EL (cell line): Measurements from ENCODE around the gene DDN.
A peak's percentile ranks its signal among the peaks of the same experiment; 100 is the strongest.

Experiments used
- DNase-seq: peaks from one replicate; pipeline ENCODE4 v3.0.0-alpha.2; 2016

DDN gene

GRCh38 chr12:49030714-49031572 lies 31.8 kb upstream of the DDN start:
- no peak for DNase-seq

- DNase-seq = no peak
These were observed 30.9 kb upstream of the DDN start for GRCh38 chr12:49030119-49030518.

GRCh38 chr12:49028666-49029275 lies 29.6 kb upstream of the DDN start:
- DNase-seq = no peak

DNA sequence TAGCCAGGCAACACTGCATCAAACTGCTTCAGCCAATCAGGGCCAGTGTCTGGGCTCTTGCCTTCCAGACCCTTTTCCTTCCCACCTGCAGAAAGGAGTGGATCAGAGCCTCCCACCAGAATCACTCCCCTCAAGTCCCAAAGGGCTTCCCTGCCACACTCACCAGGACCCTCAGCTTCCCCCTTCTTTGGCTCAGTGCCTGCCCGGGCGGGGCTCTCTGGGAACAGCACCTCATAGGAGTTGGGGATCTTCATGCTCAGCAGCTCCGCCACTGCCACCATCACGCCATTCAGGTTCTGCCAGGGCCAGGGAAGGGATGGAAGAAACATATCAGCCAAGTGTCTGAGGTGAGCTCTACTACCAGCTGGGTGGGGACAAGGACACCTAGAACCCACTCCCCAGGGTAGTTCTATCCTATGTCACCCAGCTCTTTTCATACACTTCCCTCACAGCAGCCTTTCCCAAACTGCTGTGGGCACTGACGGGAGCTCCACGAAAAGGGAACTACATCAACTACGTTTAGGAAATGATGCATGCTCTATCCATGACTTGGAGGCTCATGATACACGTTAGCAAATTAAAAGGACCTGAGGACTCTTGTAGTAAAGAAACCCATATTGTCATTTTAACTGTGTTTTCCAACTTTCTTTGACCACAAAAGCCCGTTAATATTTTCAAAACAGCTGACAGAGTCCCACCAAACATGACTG lies 28.8 kb upstream of the DDN start:
- DNase-seq = no peak

DNA sequence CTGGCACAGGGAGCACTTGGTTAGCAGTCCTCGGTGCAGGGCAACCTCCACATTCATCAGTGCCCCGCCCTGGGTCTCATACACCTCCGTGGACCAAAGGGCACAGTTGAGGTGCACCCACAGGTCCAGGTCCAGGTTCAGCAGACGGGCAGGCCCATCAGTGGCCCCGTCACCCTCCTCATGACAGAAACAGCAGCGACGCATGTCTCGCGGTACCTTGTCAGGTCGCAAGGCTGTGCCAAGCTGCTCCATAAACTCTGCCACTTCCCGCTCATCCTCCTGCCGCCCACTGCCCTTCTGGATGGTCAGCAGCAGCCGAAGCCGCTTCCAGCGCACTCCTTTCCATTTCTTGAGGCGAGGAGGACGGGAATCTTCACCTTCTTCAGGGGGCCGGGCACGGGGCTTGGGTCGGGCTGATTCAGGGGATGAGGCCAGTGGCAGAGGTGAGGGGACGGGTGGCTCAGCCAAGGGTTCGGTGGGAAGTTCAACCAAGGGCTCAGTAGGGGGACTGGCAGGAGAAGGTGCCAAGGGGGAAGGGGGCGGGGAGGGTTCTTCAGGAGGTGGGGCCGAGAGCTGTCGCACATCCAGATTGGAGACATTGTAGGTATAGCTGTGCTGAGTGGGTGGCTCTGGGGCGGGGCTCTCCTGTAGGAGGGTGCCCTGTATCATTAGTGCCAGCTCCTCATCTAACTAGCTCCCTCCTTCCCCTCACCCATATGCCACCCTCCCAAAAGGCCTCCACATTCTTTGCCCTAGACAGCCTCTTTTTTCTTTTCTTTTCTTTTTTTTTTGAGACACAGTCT lies 27.7 kb upstream of the DDN start:
- DNase-seq = no peak

- DNase-seq = no peak
These were observed 26.9 kb upstream of the DDN start for GRCh38 chr12:49026101-49026500.

- no peak for DNase-seq
These were observed 26.3 kb upstream of the DDN start for GRCh38 chr12:49025463-49025862.

GRCh38 chr12:49024543-49024942 lies 25.4 kb upstream of the DDN start:
- no peak for DNase-seq

DNA sequence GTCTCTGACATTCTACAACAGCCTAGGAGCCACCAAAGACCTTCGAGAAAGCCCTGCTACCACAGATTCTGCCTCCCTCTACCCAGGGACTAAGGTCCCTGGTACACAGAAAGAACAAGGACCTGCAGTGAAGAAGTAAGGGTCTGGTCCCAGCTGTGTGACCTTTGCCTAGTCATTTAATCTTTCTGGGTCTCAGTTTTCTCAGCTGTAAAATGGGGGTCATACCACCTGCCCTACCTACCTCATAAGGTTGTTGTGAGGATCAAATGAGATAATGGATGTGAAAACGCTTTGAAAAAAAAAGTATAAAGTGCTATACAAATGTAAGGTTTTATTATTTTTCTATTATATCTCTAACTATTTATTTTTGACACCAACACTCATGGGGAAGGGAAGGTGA lies 24.6 kb upstream of the DDN start:
- DNase-seq = no peak

GRCh38 chr12:49022558-49023178 lies 23.5 kb upstream of the DDN start:
- no peak for DNase-seq

DNA sequence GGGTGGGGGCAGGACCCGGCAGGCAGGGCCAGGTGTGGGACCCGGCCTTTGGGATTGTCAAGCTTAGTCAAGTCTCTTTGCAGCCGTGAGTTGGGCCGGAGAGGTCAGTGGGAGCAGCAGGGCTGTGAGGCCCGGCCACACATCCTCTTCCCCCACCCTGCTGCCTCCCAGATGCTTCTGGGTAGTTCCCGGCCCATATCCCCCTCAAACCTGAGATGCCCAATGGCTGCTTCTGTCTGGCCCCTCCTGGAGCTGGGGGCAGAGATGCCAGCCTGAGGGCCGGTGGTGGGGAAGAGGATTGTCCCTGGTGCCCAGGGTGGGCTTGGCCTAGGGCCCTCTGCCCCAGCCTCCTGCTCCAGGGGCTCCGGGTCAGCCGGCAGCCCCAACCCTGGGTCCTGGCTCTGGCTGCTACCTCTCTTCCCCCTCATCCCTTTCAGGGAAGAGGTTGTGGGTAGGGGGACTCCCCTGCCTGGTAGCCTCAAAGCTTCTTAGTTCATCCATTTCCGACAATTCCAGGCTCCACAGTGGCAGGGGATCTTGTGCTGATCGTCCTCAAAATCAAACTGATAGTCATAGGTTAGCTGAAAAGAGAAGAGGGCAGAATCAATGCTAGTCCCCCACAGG lies 22.2 kb upstream of the DDN start:
- DNase-seq = no peak

DNA sequence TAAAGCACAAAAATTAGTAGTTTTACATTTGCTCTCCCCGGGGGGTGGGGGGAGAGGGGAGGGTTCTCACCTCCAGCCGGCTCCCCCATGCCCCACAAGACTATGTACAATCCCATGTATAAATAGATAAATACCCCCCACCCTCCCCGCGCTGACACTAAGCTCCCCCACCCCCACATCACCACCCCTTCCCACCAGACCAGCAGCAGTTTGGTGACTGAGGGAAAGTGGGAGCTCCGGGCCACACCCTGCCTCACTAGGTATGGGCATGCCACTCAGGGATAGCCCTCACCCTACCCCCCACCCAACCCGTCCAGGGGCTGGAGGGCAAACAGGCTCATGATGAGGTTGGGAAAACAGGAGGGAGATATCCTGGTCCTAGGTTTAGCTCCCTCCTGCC lies 21.3 kb upstream of the DDN start:
- no peak for DNase-seq

GRCh38 chr12:49019443-49020324 lies 20.5 kb upstream of the DDN start:
- peak; percentile 52 for DNase-seq

- DNase-seq = no peak
These were observed 19.9 kb upstream of the DDN start for GRCh38 chr12:49019120-49019430.

DNA sequence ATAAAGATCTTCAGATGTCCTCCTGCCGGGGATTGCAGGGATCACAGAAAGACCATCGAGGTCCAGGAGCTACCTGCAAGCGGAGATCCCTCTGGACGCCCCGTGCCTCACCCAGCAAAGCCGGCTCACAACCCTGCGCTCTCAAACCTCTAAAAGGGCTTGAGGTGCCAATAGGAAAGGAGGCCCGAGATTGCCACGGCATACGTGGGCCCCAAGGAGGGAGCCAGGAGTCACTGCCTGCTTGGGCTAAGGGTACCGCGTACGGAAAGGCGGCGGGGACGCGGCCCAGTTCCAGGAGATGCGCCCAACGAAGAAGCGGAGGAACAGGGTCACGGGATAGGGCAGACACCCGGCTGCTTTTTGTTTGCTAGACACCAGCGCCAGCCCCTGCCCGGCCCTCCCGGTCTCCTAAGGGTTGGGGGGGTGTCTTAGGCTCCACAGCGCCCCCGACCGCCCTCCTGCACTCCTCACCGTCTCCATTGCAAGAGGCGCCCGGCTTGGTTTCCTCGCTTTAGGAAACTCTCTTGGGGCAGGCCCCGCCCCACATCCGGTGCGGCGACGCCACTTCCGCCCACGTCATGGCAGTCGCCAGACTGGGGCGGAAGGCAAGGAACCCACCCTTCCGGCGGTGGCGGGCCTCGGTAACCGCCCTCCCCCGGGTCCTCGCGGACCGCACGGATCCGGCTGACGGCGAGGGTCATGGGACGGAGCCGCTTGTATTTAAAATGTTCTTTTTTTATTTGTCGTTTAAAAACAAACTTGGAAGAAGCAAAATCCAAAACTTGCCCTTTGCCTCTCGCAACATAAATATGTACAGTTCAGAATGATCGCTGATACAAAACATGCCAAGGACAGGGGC lies 19.3 kb upstream of the DDN start, which contains the start of gene PRKAG1:
Gene PRKAG1, minus strand, starts transcription at position 516 of the 859 bp plus-strand sequence. Its CDS starts 36 bp downstream, at position 480.
- DNase-seq = peak; percentile 96

DNA sequence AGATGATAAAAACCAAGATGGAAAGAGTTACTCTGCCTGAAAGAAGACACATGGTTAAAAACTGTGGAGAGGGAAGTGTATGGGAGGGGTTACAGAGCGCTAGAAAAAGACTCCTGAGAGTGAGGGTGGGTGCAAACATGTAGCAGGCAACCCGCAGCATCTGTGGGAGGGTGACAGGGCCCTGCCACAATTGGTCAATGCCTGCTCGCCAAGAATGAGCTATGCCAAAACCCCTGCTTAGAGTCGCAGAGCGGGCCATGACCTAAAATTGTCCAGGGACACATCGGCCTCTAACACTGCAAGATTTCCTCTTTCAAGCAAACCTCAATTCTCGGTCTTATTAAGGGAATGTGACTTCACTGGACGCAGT lies 18.7 kb upstream of the DDN start:
- peak; percentile 54 for DNase-seq

GRCh38 chr12:49015196-49015595 lies 16.0 kb upstream of the DDN start:
- DNase-seq = no peak

DNA sequence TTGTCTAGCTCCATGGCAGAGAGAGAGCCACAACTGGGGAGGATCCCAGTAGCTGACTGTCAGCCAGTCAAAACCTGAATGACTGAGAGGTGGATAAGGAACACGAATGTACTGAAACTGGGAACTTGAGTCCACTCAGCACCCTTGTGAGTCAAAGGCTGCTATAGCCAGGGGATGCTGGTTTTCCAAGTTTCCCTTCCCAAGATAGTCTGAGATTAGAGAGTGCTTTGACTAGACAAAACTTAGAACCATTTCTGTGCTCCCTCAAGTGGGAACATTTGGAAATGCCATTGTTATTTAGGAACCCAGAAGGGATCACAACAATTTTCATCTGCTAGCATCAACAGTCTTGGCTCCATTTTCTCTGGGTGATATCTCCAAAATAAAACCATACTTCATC lies 15.4 kb upstream of the DDN start:
- peak; percentile 37 for DNase-seq

GRCh38 chr12:49013428-49013827 lies 14.3 kb upstream of the DDN start:
- DNase-seq = no peak

DNA sequence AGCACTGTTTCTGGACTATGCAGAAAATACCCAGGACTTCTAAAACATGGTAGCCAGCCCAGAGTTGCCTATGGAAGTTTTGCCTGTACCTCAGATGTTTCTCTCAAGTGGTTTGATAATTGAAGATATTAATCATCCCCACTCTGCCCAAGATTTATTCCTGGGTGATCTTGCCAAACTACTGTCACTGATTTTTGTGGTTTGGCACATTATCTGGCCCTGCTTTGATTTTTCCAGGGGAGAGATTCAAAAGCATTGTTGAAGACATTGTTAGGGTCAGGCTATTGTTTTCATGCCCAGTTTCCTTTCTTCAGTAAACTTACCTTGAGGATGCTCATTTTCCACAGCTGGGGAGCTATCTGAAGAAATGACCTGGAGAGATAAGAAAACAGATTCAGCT lies 13.6 kb upstream of the DDN start:
- no peak for DNase-seq
